Measurements from ENCODE around the gene NT5C3B.

Gene NT5C3B

DNA sequence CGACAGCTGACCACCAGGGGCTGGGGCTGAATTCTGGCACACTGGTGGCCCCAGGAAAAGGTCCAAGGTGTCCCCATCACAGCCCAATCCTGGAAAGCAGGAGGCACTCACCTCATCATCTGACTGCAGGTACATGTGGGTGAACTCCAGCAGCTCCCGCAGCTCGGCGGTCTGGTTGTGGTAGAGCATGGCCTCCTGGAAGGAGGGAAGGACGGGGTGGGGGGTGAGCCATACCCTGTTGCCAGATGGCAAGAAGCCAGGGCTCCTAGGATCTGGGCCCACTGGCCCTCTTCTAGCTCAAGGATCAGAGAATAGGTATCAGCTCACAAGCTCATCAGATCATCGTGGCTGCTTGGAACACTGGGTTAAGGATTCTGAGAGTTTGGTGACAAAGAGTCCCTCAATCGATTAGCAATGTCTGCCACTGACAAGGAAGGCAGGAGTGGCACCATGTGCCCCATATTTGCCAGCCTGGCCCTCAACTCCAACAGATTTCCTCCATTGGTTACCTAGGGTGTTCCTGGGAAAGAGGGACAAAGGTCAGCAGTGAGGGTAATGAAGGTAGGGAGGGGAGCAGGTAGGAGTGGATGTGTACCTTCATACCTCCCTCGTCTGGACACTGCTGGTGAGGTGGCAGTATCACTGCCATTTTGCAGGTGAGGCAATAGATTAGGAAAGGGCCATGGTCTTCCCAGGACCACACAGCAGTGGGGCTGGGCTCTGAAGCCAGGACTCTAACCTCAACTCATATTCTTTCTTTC is 29.2 kb downstream of the NT5C3B start:
- no peak for DNase-seq

DNA sequence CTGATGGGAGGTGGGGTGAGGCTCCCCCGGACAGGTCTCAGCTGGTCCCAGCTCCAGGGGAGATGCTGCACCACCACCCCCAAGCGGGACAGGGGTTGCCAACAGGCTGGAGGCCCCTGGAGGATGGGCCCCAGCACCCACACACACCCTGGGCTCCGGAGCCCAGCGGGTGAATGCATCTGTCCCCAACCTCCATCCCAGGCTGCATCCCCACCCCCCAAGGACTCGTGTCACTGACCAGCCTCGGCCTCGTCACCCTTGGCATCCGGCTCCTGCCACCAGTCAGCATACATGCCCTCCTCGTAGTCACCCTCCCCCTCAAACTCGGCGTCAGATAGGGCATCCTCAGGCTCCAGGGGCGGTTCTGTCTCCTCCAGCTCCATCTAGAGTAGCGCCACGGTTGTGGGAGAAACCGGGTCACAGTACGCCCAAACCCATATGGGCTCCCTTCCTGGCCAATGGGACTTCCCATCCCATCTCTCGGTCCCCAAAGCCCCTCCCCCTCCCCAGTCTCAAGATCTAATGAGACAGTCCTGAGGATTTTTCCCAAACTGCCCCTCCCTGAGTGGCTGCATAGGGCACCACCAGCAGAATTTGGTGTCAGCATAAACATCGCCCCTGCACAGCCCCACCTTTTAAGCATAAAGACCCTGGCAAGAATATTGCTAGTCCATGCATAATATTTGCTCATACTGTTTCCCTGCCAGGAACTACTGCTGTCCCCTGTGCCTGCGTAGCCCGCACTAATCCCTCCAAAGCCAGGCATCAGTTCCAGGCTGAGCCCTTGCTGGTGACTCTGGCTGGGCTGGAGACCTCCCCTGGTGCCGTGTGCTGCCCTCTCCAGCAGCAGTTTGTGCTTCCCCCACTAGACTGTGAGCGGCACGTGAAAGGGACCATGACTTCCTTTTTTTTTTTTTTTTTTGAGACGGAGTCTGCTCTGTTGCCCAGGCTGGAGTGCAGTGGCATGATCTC is 32.7 kb downstream of the NT5C3B start:
- no peak for DNase-seq

- peak; percentile 87 for DNase-seq
Observed at GRCh38 chr17:41801374-41802271, 34.4 kb downstream of the NT5C3B start.

- DNase-seq: no peak
Observed at GRCh38 chr17:41800601-41801373, 35.2 kb downstream of the NT5C3B start.

GRCh38 chr17:41799366-41799765 is 36.7 kb downstream of the NT5C3B start:
- no peak for DNase-seq

- DNase-seq: no peak
Observed at GRCh38 chr17:41797377-41797776, 38.7 kb downstream of the NT5C3B start.

DNA sequence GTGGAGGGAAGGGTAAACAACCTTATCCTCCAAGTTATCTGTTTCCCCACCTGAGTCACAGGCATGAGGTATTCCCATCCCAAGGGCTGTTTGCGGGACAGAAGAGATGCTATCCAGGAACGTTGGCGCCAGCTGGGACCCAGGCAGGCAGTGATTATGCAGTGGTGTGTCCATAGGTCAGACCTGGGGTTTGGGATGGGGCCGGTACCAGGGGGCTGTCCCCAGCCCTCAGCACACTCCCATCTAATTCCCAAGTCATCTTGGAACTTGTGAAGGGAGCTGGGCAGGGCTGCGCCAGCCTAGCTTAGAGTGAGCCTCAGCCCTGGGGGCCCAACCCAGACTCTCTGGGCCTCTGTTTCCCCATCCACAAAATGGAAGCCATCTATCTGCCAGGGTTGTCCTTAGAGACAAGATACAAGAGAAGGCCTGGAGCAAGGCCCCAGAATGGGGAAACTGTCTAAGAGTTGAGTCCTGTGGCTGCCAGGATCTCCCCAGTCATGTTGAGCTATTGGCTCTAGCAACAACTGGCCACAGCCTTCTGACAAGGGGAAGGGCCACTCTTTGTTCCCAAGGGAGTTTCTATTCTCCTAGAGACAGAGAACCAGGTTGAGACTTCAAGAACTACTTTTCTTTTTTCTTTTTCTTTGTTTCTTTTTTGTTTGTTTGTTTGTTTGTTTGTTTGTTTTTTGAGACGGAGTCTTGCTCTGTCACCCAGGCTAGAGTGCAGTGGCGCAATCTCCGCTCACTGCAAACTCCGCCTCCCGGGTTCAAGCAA is 39.7 kb downstream of the NT5C3B start:
- no peak for DNase-seq

DNA sequence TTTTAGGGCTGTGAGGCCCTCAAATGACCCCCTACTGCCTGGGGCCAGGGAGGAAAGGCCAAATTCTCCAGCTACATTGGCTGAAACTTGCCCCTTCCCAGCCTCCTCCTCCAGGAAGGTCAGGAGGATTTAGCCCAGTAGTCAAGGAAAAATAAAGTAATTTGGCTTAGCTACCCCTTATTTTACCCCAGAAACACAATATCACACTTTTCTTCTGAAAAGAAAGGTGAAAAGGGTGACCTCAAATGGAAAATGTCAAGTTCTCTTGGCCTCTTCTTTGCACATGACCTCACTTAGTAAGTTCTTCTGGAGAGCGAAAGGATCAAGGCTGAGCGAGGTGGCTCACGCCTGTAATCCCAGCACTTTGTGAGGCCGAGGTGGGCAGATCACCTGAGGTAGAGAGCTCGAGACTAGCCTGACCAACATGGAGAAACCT is 41.5 kb downstream of the NT5C3B start:
- no peak for DNase-seq

GRCh38 chr17:41793784-41794539 is 42.1 kb downstream of the NT5C3B start:
- DNase-seq: no peak

- DNase-seq: no peak
Observed at GRCh38 chr17:41792845-41793783, 42.9 kb downstream of the NT5C3B start.

- no peak for DNase-seq
Observed at GRCh38 chr17:41787021-41787418, 49.0 kb downstream of the NT5C3B start.

DNA sequence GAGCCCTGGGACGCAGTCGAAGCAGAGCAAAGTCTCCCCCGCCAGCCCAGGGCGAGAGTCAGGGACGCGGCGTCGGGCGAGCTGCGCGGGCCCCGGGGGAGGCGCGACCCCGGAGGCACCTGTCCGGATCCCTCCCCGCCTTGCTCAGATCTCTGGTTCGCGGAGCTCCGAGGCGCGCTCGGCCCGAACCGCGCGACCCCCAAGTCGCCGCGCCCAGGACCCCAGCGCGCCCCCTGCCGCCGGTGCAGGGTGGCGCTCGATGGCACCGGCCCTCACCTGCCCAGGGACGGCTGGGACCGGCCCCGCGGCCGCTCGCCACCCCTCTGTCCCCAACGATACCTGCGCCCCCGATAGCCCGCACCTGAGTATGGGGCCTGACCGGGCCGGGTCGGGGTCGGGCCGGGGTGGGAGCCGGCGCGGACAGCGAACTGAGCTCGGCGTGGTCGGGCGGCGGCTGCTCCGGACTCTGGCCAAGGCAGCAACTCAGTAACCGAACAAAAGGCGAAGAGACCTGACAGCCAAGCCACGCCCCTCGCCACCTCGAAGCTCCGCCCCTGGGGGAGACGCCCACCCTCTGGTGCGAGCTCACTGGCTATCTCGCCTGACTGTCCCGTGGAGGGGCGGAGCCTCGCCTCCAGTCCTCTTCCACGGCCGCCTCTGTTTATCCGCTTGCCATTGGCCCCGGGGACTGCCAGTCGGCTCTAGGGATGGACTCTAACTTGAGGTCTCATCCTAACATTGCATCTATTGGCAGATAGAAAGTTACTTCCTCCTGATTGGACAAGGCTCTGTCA is 49.6 kb downstream of the NT5C3B start, which contains the start of gene JUP:
Gene JUP (minus strand): TSS at position 485 of the 794 bp plus-strand sequence. CDS start 14,857 bp downstream, outside the sequence.
- peak; percentile 99 for DNase-seq

DNA sequence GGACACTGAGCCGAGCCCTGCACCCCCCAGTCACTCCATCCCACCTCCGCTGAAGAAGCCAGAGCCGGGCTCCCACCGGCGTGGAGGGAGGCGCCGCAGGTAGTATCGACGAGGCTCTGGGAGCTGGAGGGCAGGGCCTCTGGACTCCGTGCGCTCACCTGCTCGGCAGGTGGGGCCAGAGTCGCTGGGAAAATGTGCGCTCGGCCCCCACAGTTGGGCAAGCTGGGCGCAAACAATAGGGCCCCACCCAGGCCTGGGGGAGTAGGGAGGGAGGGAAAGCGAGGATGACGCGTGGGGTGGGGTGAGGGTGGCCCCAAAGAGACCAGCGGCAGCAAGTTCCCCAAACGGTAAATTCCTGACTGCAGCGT is 50.2 kb downstream of the NT5C3B start:
- no peak for DNase-seq

DNA sequence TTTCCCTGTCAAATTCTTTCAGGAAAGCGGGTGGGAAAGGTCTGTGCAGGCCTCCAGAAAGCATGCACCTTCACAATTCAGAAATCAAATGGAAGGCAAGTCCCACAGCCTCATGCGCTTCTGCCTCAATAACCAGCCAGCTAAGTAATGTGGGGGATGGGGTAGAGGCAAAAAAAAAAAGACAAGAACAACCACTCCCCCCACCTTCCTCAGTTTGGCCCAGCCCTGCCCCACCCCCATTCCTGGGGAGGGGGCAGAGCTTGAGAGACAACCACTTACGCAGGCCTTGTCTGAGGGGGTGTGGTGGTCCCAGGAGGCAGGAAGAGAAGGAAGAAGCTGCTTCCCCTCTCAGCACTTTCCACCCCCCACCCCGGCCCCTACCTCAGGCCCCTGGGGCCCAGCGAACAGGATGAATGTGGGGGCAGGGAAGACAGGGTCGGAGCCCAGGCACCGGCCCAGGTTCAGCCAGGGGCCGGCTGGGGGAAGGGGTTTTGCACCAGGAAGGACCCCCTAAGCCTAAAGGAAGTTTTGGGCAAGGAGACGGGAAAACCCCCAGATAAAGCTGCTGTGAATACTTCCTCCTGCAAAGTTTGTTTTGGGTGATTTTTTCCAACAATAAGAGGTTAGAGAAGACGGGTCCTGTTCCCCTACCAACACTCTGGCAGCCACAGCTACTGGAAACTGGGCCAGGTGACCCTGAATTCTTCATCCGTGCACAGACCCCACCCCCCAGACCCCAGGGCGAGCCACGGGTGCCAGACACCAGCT is 50.8 kb downstream of the NT5C3B start:
- DNase-seq: peak; percentile 76

- DNase-seq: no peak
Observed at GRCh38 chr17:41784207-41784744, 51.8 kb downstream of the NT5C3B start.

GRCh38 chr17:41782142-41782541 is 53.9 kb downstream of the NT5C3B start:
- DNase-seq: no peak

Measured in left hindlimb (tissue), 1 donor.